HG02798 (cell line): ENCODE measurements around the gene PCDHA2.
"Not testable (repeated sequence)": the region's sequence is repeated elsewhere in the genome, so short reads cannot be mapped to it uniquely, and the experiment has no call there.

Source experiments
- ATAC-seq: cut with Tn5 transposase; IDR thresholded peaks from one replicate; pipeline ENCODE4 v1.9.1; 2021; ENCODE audit warnings: mild to moderate bottlenecking; ENCODE audit not compliant: unreplicated experiment, poor library complexity

Gene PCDHA2

GRCh38 chr5:140808889-140809291 is 14.2 kb downstream of the PCDHA2 start:
- ATAC-seq = no peak

DNA sequence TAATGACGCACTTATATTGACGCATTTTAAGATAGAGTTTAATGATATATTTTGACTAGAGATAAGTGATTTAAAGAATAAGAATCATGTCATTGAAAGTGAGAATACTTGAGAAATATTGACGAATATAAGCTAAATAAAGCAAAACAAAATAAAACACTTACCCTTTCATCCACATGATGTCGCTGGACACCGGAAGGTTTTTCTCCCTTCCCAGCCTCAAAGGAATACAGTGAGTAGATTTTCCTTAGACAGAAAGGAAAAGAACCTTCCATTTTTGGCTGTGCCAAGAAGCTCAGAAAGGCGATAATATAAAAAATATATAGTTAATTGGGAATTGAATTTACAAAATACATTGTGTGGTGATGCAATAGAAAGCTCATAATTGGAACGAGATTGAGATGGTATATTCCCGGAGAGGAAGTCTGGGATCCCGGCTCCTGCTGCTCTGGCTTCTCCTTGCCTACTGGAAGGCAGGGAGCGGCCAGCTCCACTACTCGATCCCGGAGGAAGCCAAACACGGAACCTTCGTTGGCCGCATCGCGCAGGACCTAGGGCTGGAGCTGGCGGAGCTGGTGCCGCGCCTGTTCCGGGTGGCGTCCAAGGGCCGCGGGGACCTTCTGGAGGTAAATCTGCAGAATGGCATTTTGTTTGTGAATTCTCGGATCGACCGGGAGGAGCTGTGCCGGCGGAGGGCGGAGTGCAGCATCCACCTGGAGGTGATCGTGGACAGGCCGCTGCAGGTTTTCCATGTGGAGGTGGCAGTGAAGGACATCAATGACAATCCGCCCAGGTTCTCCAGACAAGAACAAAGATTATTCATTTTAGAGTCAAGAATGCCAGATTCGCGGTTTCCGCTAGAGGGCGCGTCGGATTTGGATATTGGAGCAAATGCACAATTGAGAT is 27.0 kb downstream of the PCDHA2 start, which contains the start of gene PCDHA5:
TSS of gene PCDHA5 (plus strand) at position 239 of the 906 bp plus-strand sequence.
- no peak for ATAC-seq

DNA sequence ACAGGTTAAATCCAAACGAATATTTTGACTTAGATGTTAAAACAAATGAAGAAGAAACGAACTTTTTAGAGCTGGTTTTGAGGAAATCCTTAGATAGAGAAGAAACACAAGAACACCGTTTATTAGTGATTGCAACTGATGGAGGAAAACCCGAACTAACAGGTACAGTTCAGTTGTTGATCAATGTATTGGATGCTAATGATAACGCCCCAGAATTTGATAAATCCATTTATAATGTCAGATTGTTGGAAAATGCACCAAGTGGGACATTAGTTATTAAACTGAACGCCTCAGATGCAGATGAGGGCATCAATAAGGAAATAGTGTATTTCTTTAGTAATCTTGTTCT is 27.6 kb downstream of the PCDHA2 start:
- no peak for ATAC-seq

GRCh38 chr5:140822969-140823368 is 28.3 kb downstream of the PCDHA2 start:
- ATAC-seq = not testable (repeated sequence)

DNA sequence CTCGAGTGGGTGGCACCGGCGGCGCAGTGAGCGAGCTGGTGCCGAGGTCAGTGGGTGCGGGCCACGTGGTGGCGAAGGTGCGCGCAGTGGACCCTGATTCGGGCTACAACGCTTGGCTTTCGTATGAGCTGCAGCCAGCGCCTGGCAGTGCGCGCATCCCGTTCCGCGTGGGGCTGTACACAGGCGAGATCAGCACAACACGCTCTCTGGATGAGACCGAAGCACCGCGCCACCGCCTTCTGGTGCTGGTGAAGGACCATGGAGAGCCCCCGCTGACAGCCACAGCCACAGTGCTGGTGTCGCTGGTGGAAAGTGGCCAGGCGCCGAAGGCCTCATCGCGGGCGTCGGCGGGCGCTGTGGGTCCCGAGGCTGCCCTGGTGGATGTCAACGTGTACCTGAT is 28.8 kb downstream of the PCDHA2 start:
- no peak for ATAC-seq

DNA sequence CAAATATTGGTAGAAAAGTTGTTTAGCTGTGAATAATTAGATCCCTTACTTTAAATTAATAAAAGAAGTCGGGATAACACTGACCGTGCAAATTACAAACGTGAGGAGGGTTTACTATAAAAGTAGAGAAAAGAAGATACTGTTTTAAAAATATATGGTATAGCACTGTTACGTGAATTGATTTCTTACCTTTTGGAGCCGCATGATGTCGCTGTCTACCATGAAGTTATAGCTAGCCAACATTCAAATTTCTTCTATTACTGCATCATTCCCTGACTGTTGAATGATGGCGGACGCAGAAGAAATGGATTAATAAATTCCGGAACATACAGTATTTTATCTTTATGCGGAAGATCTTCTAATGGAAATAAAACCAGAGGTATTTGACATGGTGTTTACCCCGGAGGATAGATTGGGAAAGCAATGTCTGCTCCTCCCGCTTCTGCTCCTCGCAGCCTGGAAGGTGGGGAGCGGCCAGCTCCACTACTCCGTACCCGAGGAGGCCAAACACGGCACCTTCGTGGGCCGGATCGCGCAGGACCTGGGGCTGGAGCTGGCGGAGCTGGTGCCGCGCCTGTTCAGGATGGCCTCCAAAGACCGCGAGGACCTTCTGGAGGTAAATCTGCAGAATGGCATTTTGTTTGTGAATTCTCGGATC is 33.2 kb downstream of the PCDHA2 start, which contains the start of gene PCDHA6:
TSS of gene PCDHA6 (plus strand) at position 257 of the 658 bp plus-strand sequence. CDS start at position 389, 132 bp downstream.
- no peak for ATAC-seq

GRCh38 chr5:140828362-140828737 is 33.7 kb downstream of the PCDHA2 start:
- no peak for ATAC-seq

- ATAC-seq = not testable (repeated sequence)
Measured at GRCh38 chr5:140829511-140830501, 35.2 kb downstream of the PCDHA2 start.

DNA sequence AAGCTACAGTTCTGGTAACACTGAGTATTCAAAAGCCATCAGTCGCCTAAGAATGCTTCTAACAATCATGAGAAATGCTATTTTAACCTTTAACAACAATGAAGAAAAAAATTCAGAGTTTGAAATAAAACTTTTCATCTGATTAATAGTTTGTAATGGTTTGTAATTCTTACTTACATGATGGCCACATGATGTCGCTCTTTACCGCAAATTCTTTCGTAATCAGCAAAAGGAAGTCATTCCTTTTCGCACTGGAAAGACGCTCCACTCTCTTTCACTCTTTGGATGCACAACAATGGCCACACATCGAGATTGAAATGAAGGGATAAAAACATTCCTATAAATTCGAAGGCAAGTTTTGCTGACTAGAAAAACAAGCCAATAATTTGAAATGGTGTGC is 39.3 kb downstream of the PCDHA2 start, which contains the start of gene PCDHA7:
TSS of gene PCDHA7 (plus strand) at position 277 of the 400 bp plus-strand sequence. CDS start at position 392, 115 bp downstream.
- ATAC-seq = no peak

GRCh38 chr5:140834439-140835008 is 39.9 kb downstream of the PCDHA2 start:
- not testable (repeated sequence) for ATAC-seq

GRCh38 chr5:140835622-140836510 is 41.2 kb downstream of the PCDHA2 start:
- no peak for ATAC-seq

- no peak for ATAC-seq
Measured at GRCh38 chr5:140840978-140841962, 46.6 kb downstream of the PCDHA2 start, which contains the start of gene PCDHA8. Gene PCDHA8, plus strand, starts transcription at chr5:140841187. Its CDS starts 135 bp downstream, at chr5:140841322.

GRCh38 chr5:140842798-140843733 is 48.4 kb downstream of the PCDHA2 start:
- ATAC-seq = no peak
